Esophagus squamous epithelium (tissue), 4 donors: ENCODE results near the gene C3AR1.

Experiments used
- CTCF ChIP-seq, 6 experiments: fragments of 450-650 bp in 4 of 6; fragments of 200-600 bp in 2 of 6; sonication (generic) in 2 of 6; IDR thresholded peaks; one replicate each; pipeline ENCODE4 v1.5.1; 2016 to 2019; ENCODE audit warnings: antibody characterized with exemption in 6 of 6, mild to moderate bottlenecking in 4 of 6, moderate library complexity in 4 of 6
- POLR2A ChIP-seq, 4 donors: fragments of 450-650 bp; IDR thresholded peaks; one replicate each; pipeline ENCODE4 v1.6.1; 2017; ENCODE audit warnings: antibody characterized with exemption in 4 of 4, mild to moderate bottlenecking in 4 of 4, moderate library complexity in 3 of 4

GRCh38 chr12:8050600-8051250 lies 15.4 kb downstream of the C3AR1 start:
- no peak for TF ChIP-seq CTCF (IDR thresholded peaks at IDR 0.05)
- TF ChIP-seq POLR2A (IDR thresholded peaks at IDR 0.05) = no peak
